Stimulated activated CD4-positive, alpha-beta T cell treated with anti-CD3 and anti-CD28 coated beads, TNF-alpha, amount 100 ng/mL, for 24 hours (primary cell): ENCODE measurements around the gene A4GALT.

ENCODE experiments used
- DNase-seq, 3 experiments: peaks; one replicate each; pipeline ENCODE4 v3.0.0-alpha.2; 2020; ENCODE audit warnings: low read depth in 3 of 3

A4GALT gene

GRCh38 chr22:42701694-42702093 is 19.0 kb downstream of the A4GALT start:
- no peak for DNase-seq

- DNase-seq = no peak
These were observed 19.8 kb downstream of the A4GALT start for GRCh38 chr22:42700901-42701300.

DNA sequence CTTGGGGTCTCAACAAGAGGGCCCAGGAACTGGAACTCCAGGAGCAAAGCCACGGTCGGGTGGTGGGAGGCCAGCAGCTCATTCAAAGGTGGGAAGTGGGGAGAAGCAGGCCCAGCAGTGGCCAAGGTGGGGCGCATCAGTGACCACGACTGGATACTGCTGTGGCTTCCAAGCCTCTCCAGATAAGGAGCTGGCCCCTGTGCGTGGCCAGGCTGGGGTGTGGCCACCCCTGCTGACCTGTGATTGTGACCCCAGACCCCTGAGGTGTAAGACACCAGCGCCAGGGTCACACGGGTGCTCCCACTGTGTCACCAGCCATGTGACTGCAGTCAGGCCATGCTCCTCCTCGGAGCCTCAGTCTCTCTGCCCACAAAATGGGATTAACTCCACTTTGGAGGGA is 20.3 kb downstream of the A4GALT start:
- DNase-seq = no peak

DNA sequence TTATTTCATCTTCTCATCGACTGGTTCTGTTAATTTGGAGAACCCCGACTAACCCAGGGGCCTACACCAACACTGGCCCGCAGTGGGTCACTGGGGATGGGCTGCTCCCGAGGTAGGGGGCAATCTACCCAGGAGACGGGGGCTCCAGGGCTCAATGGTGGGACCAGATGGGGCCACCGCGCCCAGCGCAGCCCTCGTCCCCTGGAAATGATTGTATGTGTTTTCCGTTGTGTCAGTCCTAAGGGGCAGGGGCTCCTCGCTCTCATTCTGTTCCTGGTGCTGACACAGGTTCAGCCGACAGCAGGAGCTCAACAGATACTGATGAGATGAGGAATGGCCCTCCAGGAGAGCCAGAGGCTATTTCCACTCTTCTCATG is 20.7 kb downstream of the A4GALT start:
- no peak for DNase-seq

- DNase-seq = no peak
These were observed 21.2 kb downstream of the A4GALT start for GRCh38 chr22:42699281-42699975.

- DNase-seq = no peak
These were observed 23.1 kb downstream of the A4GALT start for GRCh38 chr22:42697542-42698013.

DNA sequence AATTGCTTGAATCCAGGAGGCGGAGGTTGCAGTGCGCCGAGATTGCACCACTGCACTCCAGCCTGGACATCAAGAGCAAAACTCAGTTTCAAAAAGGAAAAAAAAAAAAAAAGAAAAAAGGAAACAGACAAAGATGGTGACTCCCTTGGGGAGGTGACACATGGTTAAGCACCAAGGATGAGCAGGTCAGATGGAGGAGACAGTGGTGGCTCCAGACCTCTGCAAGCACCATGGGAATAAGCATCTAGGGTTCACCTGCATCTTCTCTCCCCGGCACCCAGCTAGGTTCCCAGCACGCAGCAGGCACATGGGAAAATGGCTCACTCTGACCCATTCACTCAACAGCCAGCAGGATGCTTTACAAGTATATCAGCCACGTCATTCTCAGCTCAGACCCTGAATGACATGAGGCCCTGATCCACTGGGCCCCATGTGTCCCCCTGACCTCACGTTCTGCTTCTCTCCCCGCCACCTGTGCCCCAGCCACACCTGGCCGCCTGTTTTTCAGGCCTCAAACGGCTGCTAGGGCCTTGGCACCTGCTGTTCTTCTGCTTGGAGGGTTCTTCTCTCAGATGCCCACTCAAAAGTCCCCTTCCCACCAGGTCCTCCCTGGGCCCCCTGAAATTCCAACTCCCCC is 24.2 kb downstream of the A4GALT start:
- no peak for DNase-seq

DNA sequence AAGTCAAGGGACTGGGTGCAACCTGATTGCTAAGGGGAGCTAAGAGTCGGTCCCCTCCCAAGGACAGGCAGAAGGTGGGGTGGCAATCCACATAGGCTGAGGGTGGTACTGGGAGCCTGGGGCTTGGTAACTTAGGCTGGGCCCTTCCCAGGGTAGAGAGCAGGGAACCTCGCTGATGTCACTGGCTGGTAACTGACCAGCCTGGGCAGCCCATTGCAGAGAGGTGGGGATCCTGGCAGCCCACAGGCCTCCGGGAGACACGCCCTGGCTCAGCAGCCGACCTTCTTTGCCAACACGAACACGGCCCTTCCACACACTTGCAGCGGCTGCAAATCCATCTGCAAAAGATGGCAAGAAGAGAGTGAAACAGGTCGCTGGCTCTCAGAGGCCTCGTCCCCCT is 25.4 kb downstream of the A4GALT start:
- no peak for DNase-seq

DNA sequence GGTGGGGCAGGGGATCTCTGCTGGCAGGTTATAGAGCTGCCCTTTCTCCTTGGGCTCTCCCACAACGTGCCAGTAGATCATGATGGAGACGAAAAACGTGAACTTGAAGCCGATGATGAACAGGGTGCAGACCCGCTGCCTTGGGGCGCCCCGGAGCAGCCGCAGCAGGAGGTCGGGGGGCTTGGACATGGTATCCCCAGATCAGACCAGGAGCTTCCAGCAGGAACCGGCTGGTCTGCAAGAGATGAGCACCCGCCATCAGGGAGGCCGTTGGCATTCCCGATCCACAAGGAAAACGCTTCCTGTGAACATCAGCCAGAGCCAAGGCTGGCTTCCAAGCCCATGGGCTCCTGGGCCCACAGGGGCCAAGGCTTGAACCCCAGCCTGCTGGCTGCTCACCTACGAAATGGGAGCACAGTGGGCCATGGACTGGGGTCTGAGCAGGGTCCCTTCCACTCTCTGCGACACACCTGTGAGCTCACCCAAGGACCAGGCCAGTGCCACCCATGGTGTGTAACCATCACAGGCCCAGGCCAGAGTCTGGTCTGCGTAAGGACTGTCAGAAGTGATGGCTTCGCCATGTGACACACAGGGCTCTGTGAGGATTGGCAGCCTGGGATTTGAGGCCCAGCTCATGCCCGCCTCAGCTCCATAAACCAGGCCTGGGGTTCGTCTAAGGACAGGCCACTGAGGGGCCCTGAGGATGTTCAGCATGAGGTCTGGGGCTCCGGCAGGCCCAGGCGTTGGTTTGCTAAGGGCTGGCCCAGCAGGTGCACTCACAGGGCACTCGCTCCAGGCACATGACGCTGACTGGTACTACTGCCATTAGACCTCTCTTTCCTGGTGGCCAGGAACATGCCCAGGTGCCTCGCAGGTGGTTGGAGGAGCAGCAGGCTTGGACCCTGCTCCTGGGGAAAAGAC is 26.6 kb downstream of the A4GALT start:
- DNase-seq = no peak

- no peak for DNase-seq
These were observed 27.5 kb downstream of the A4GALT start for GRCh38 chr22:42693055-42693762.

DNA sequence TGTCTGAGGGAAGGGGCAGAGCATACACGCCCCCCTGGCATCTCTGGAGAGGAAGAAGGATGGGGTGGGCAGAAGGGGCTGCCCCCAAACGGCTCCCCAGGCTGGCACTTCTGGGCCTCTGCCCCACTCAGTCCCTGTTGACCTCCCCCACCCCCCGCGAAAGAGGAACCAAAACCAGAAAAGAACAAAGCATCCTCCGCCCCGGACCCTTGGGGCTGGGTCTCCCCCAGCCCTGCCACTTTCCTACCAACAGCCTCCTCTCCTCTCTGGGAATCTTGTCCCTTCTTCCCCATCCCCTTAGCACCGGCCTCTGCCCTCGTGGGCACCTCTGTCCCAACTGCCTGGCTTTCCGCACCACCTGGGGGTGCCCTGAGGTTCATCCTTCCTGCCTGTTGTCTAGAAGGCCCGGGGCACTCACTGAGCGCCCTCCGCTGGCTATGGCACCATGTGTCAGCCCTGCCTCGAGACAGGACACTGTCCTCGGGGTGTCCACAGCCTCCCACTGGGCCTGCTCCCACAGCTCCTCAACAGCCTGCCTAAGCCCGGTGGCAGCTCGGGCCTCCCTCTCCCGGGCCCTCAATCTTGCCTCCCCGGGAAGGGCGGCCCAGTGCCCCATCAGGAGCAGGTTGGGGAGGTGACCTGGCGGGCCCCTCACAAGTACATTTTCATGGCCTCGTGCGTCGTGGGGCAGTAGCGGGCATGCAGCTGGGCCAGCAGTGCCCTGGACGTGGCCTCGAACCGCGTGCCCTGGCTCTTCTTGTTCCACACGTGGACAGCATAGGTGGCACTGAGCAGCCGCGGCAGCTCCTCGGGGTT is 28.2 kb downstream of the A4GALT start:
- no peak for DNase-seq

DNA sequence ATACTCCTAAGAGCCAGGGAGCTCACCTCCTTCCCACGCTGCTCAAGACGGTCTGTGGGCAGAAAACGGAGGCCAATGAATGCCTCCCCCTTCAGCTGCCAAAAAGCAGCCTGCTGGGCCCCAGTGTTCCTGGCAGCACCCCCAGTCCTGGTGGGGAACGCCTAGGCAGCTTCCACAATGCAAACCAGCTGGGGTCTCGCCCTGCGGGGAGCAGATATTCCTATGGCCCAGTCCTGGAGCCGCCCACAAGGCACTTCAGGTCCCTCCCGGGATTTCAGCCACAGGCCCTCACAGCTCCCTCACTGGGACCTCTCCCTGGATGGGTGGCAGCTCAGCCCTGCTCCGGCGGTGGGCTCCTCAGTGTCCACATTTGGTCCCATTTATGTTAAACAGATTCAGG is 29.2 kb downstream of the A4GALT start:
- no peak for DNase-seq

DNA sequence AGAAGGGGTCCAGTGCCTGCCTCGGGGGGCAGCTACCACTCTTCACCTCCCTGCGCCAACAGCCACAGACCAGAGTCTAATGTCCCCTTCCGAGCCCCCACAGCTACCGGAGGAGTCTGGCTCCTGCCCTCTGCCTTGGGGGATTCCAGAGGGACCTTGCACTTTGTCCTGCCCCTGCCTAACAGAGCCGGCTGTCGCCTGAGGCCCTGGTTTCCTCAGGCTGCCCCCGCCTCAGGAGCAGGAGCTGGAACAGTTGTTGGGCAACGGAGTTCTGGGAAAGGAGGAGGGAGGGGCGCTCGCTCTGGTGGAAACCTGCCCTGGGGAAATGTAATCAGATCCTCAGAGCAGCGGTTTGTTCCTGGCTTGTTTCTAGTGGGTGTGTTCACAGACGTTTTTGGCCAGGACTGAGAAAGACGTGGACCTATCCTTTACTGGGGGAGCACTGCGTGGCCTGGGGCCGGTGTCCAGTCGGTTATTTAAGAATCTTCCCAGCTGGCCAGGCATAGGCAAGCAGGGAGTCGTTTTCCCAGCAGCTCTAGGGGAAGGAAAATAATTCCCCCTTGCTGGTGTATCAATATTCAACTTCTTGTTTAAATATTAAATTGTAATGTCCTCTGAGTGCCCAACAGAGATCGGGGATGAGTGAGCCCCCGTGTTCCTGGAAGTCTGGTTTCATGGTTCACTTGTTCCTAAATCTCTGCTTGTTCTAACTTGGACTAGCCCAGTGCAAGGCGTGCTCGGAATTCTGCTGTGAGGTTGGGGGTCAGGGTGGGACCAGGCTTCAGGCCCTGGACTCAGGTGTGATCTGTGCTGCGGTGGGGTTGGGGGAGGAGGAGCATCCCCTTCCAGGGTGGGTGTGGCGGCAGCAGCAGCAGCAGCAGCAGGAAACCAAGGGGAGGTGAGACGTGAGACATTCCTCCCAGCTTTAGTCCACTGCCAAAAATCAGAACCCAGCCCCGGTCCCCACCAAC is 32.1 kb downstream of the A4GALT start:
- DNase-seq = no peak

GRCh38 chr22:42686756-42687491 is 33.7 kb downstream of the A4GALT start:
- DNase-seq = no peak

DNA sequence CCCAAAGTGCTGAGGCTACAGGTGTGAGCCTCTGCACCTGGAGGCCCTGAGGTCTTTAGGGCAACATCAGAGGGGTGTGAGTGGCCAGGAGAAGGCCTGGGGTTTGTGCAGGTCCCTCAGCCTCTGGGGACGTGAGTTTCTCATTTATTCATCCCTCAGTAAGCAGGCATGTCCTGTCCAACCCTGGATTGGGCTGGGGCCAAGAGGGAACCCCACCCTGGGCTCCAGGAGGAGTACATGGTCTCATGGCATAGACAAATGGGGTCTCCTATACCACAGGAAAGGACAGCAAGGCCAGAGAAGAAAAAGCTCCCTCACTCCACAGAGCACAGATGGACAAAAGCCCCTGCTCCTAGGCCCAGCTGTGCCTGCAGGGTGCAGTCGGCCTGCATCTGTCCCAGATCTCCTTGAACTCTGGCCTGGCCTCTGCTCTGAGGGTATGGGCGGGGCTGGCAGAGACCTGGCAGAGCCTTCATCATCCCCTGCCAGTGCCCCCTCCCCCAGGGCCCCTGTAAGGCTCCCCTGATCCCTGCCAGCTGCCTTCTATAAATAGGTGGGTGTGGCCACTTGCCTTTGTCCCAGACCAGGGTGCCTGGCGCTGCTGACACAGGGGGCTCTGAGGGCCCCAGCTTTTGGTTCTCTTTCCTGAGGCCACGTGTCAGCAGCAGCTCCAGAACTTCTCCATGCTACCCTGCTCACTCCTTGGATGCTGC is 34.6 kb downstream of the A4GALT start:
- DNase-seq = no peak

- DNase-seq = no peak
These were observed 36.0 kb downstream of the A4GALT start for GRCh38 chr22:42684462-42685195.

- DNase-seq = no peak
These were observed 36.9 kb downstream of the A4GALT start for GRCh38 chr22:42683578-42684283.
